OCI-LY3 (cell line): Measurements from ENCODE around the gene TBL3.
A peak's percentile ranks its signal among the peaks of the same experiment; 100 is the strongest.

Experiments used
- H2AFZ ChIP-seq: fragments of 200-600, 300-600 bp; shearing (Covaris generic); 2 replicates; pipeline ENCODE4 v1.6.0; 2014; ENCODE audit warnings: antibody characterized with exemption, low read depth, low read length
- H3K27ac ChIP-seq: fragments of 200-600, 300-600 bp; sonication (generic); 2 replicates; pipeline ENCODE4 v1.5.1; 2014; ENCODE audit warnings: mild to moderate bottlenecking, low read length, moderate library complexity, mixed read lengths
- H3K27me3 ChIP-seq: fragments of 200-600, 300-600 bp; sonication (generic); 2 replicates; pipeline ENCODE4 v1.6.1; 2014; ENCODE audit warnings: low read depth, low read length, mixed read lengths
- H3K36me3 ChIP-seq: fragments of 200-600, 300-600 bp; sonication (generic); replicated peaks from 2 replicates; pipeline ENCODE3; 2014; ENCODE audit warnings: low read depth, low read length, mixed read lengths
- H3K4me1 ChIP-seq: fragments of 300-600, 200-600 bp; sonication (generic); 2 replicates; pipeline ENCODE4 v1.6.1; 2014; ENCODE audit warnings: low read length, mixed read lengths
- H3K4me2 ChIP-seq: fragments of 200-600, 300-600 bp; sonication (generic); 2 replicates; pipeline ENCODE4 v1.6.1; 2014; ENCODE audit warnings: low read length, mixed read lengths
- H3K4me3 ChIP-seq: fragments of 300-600, 200-600 bp; sonication (generic); 2 replicates; pipeline ENCODE4 v1.5.1; 2014; ENCODE audit warnings: antibody characterized with exemption, mild to moderate bottlenecking, low read length, moderate library complexity
- H3K79me2 ChIP-seq: fragments of 300-600, 200-600 bp; shearing (Covaris generic); 2 replicates; pipeline ENCODE4 v1.6.1; 2014; ENCODE audit warnings: mild to moderate bottlenecking, low read length, mixed read lengths
- H3K9ac ChIP-seq: fragments of 300-600, 200-600 bp; shearing (Covaris generic); 2 replicates; pipeline ENCODE4 v1.6.0; 2014; ENCODE audit warnings: mild to moderate bottlenecking, low read length, moderate library complexity
- H3K9me3 ChIP-seq: fragments of 200-600, 300-600 bp; shearing (Covaris generic); 2 replicates; pipeline ENCODE4 v1.6.1; 2014; ENCODE audit warnings: low read length, mixed read lengths; ENCODE audit not compliant: insufficient read depth
- H4K20me1 ChIP-seq: fragments of 200-600, 300-600 bp; sonication (generic); 2 replicates; pipeline ENCODE4 v1.6.1; 2016; ENCODE audit warnings: low read length, mixed read lengths; ENCODE audit not compliant: insufficient read depth
- EZH2phosphoT487 ChIP-seq: fragments of 200-600 bp; shearing (Covaris generic); IDR thresholded peaks from 2 replicates; pipeline ENCODE4 v1.6.1; 2018; ENCODE audit warnings: antibody characterized with exemption, mixed run types, low read depth
- TF ChIP-seq, protein P1 (sequence below): fragments of 200-600, 300-600 bp; sonication (generic); IDR thresholded peaks from 2 replicates; pipeline ENCODE4 v1.5.1; 2014; ENCODE audit warnings: antibody characterized with exemption, low read length, low read depth

Gene TBL3

DNA sequence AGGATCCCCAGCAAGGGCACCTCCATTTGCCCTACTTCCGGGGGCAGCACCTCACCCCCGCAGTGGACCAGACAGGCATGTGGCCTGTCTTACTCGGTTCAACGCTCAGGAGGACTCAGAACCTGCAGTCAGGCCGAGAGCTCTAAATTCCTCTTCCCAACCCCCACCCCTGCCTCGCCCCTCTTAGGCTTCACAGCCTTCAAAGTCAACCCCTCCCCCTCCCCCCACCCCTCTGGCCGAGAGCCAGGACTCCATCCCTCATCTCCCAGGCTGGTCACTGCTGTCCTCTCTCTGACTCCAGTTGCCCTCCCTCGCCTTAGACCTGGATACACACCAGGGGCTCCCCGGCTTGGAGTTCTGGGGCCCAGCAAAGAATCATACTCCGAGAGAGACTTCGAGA lies 45.6 kb upstream of the TBL3 start:
- no peaks in the 10 kb centered on the region for H3K79me2 ChIP-seq
- peaks cover 8% of the 10 kb centered on the region; the same call in 1 of the 2 replicates for H3K4me1 ChIP-seq
- H3K27ac ChIP-seq, result no peak overlapping the region
- TF ChIP-seq, protein P1, sequence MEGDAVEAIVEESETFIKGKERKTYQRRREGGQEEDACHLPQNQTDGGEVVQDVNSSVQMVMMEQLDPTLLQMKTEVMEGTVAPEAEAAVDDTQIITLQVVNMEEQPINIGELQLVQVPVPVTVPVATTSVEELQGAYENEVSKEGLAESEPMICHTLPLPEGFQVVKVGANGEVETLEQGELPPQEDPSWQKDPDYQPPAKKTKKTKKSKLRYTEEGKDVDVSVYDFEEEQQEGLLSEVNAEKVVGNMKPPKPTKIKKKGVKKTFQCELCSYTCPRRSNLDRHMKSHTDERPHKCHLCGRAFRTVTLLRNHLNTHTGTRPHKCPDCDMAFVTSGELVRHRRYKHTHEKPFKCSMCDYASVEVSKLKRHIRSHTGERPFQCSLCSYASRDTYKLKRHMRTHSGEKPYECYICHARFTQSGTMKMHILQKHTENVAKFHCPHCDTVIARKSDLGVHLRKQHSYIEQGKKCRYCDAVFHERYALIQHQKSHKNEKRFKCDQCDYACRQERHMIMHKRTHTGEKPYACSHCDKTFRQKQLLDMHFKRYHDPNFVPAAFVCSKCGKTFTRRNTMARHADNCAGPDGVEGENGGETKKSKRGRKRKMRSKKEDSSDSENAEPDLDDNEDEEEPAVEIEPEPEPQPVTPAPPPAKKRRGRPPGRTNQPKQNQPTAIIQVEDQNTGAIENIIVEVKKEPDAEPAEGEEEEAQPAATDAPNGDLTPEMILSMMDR, result no peak
- no peak for TF ChIP-seq EZH2phosphoT487
- H4K20me1 ChIP-seq, result no peaks in the 10 kb centered on the region
- no peak overlapping the region for H3K4me3 ChIP-seq
- H3K27me3 ChIP-seq, result peaks cover 6% of the 10 kb centered on the region; the same call in 1 of the 2 replicates
- H3K9me3 ChIP-seq, result no peaks in the 10 kb centered on the region
- H2AFZ ChIP-seq, result no peak overlapping the region
- no peak overlapping the region for H3K4me2 ChIP-seq
- no peaks in the 10 kb centered on the region for H3K36me3 ChIP-seq
- no peak overlapping the region for H3K9ac ChIP-seq

DNA sequence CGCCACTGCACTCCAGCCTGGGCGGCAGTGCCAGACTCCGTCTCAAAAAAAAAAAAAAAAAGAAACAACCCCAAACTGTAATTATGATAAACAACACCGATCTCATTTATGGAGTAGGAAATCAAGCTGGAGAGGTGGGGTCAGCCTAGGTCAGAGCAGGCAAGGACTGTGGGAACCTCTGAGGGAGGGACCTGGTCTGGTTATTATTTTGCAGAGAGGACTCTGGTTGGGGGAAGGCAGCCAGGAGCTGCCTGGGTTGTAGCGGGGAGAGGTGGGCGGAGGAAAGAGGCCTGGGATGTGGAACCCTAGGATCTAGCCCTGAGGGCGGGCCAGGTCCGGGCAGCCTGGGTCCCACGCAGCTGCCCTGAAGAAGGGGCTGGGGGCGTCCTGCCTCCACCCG lies 42.7 kb upstream of the TBL3 start:
- Histone ChIP-seq H3K9ac (peak overlapping the region; percentile 66), H4K20me1 (no peaks in the 10 kb centered on the region), H3K4me1 (peaks cover 8% of the 10 kb centered on the region; the same call in 1 of the 2 replicates), H2AFZ (peak overlapping the region; percentile 93), H3K9me3 (no peaks in the 10 kb centered on the region), H3K4me2 (peak overlapping the region; percentile 84), H3K27me3 (no peaks in the 10 kb centered on the region), H3K36me3 (no peaks in the 10 kb centered on the region), H3K79me2 (no peaks in the 10 kb centered on the region), H3K27ac (no peak overlapping the region), H3K4me3 (peak overlapping the region; percentile 78)
- TF ChIP-seq EZH2phosphoT487, result no peak
- TF ChIP-seq, protein P1, result no peak

DNA sequence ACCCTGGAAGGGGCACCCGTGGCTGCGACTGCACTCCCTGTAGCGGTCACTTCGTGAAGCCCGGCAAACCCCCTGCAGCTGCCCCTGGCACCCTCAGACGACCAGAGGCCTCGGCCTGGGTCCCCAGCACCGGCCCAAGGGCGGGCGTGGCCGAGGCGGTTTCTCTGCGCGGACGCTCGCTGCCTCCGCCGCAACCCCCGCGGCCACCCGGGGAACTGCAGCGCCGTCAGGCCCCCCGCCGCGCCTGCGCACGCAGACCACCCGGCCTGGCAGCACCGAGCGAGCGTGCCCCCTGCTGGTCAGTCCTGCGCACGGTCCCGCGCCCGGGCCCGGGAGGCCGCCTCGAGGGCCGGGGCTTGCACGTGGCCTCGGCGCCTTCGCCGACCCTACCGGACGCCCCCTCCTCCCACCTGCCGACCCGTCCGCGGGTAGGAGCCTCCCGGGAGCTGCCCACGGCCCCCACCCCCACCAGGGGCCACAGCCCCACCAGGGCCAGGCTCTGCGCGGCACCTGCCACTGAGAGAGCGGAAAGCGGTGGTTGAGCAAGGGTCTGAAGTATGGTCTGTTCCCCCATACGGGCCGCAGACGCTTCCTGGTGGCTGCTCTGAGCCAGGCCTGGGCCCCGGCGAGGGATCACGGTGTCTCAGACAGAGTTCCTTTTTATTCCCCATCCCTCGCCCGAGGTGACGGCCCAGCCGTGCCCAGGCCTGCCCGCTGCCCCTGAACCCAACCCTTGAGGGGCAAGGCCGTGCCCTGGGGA lies 42.1 kb upstream of the TBL3 start:
- Histone ChIP-seq H3K4me2 (peak overlapping the region; percentile 84), H3K27me3 (no peaks in the 10 kb centered on the region), H3K4me1 (peaks cover 8% of the 10 kb centered on the region; the same call in 1 of the 2 replicates), H3K27ac (no peak overlapping the region), H3K9me3 (no peaks in the 10 kb centered on the region), H3K4me3 (peak overlapping the region; percentile 78), H4K20me1 (no peaks in the 10 kb centered on the region), H2AFZ (peak overlapping the region; percentile 93), H3K36me3 (no peaks in the 10 kb centered on the region), H3K9ac (peak overlapping the region; percentile 66), H3K79me2 (no peaks in the 10 kb centered on the region)
- TF ChIP-seq, protein P1, result peak; percentile 82
- TF ChIP-seq EZH2phosphoT487, result no peak

DNA sequence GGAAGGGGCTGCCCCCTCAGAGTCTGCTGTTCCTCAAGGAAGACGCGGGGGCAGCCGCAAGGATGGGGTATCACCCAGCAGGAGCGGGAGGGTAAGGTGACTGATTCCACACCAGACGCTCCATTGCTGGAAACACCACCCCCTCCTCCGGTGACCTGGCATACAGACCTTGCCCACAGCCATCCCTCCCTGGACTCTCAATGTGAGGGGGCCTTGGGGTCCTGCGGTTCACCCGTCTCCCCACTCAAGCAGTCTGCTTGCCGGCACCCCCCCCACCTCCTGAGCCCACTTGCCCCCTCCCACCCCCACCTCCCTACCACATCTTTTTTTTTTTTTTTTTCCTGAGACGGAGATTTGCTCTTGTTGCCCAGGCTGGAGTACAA lies 41.5 kb upstream of the TBL3 start:
- Histone ChIP-seq H3K4me2 (peak overlapping the region; percentile 73; the same call in 1 of the 2 replicates), H3K9ac (no peak overlapping the region), H3K4me3 (no peak overlapping the region), H4K20me1 (no peaks in the 10 kb centered on the region), H3K36me3 (no peaks in the 10 kb centered on the region), H3K4me1 (peaks cover 8% of the 10 kb centered on the region; the same call in 1 of the 2 replicates), H3K79me2 (no peaks in the 10 kb centered on the region), H3K27me3 (no peaks in the 10 kb centered on the region), H2AFZ (peak overlapping the region; percentile 86; the same call in 1 of the 2 replicates), H3K27ac (no peak overlapping the region), H3K9me3 (no peaks in the 10 kb centered on the region)
- TF ChIP-seq, protein P1, result no peak
- no peak for TF ChIP-seq EZH2phosphoT487
